Fibroblast of lung (primary cell): ENCODE results near the gene TSR3.

ENCODE experiments used
- EZH2 ChIP-seq: IDR thresholded peaks from 2 replicates; pipeline ENCODE4 v1.5.1; 2012; ENCODE audit warnings: low read length, control low read depth, mild to moderate bottlenecking; ENCODE audit errors: missing control alignments
- TF ChIP-seq, protein P1 (sequence below), 2 donors: IDR thresholded peaks in 1 of 2; conservative IDR thresholded peaks in 1 of 2; 1 replicate in 1 of 2; 2 replicates in 1 of 2; pipeline ENCODE4 v1.5.1; 2011 to 2012; ENCODE audit warnings: low read length in 2 of 2, control low read depth in 1 of 2, inconsistent platforms in 1 of 2, low read depth in 1 of 2, mild to moderate bottlenecking in 1 of 2

- TF ChIP-seq, protein P1, sequence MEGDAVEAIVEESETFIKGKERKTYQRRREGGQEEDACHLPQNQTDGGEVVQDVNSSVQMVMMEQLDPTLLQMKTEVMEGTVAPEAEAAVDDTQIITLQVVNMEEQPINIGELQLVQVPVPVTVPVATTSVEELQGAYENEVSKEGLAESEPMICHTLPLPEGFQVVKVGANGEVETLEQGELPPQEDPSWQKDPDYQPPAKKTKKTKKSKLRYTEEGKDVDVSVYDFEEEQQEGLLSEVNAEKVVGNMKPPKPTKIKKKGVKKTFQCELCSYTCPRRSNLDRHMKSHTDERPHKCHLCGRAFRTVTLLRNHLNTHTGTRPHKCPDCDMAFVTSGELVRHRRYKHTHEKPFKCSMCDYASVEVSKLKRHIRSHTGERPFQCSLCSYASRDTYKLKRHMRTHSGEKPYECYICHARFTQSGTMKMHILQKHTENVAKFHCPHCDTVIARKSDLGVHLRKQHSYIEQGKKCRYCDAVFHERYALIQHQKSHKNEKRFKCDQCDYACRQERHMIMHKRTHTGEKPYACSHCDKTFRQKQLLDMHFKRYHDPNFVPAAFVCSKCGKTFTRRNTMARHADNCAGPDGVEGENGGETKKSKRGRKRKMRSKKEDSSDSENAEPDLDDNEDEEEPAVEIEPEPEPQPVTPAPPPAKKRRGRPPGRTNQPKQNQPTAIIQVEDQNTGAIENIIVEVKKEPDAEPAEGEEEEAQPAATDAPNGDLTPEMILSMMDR (conservative IDR thresholded peaks at IDR 0.05 in 1 of 2, IDR thresholded peaks at IDR 0.05 in 1 of 2; ENCODE audit: low read depth in 1 of 2, low read length in 2 of 2) = no peak
- TF ChIP-seq EZH2 = no peak
These were observed 27.2 kb upstream of the TSR3 start for GRCh38 chr16:1378804-1379303.
